GM21390 (cell line): ENCODE data around the gene SLFNL1.

Experiments used
- ATAC-seq: cut with Tn5 transposase; IDR thresholded peaks from one replicate; pipeline ENCODE4 v1.9.1; 2021; ENCODE audit not compliant: unreplicated experiment

SLFNL1 gene

GRCh38 chr1:40966417-40966816 lies 55.1 kb downstream of the SLFNL1 start:
- no peak for ATAC-seq
